NCI-H460 (cell line): ENCODE measurements around the gene RBM6. TPM values are rescaled to one million over a fixed set of nuclear protein-coding genes. Genes with fewer than 3 reads are reported as not detected.
"Not testable (repeated sequence)": the region's sequence is repeated elsewhere in the genome, so short reads cannot be mapped to it uniquely, and the experiment has no call there.

Experiments
- DNase-seq: peaks from one replicate; pipeline ENCODE4 v3.0.0-alpha.2; 2016; ENCODE audit warnings: low read depth; ENCODE audit errors: extremely low read depth
- total RNA-seq: library from RNA; depleted of rRNA; stranded (reverse); fragments of >200 nt; shearing (Covaris generic); gene quantifications from 2 replicates; pipeline ENCODE4 v1.2.3, GENCODE V29; 2014

RBM6 gene
- total RNA-seq, 1 experiment from 2014 or later: 33.8 TPM

DNA sequence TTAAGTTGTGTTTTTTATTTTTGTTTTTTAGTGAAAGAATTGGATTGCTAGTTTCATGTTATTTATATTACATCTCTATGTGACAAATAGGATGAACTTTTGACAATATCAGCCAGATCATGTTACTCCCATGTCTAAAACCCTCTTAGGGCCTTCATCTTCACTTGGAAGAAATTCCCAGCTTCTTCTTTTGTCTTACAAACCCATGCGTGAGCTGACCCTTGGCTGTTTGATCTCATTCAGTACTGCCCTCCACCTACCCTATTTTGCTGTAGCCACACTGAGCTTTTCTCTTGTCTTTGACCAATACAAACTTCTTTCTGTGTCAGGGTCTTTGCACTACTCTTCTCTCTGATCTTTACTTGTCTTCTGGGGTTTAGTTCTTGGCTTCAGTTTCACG, 37.0 kb downstream of the RBM6 start:
- no peak for DNase-seq

DNA sequence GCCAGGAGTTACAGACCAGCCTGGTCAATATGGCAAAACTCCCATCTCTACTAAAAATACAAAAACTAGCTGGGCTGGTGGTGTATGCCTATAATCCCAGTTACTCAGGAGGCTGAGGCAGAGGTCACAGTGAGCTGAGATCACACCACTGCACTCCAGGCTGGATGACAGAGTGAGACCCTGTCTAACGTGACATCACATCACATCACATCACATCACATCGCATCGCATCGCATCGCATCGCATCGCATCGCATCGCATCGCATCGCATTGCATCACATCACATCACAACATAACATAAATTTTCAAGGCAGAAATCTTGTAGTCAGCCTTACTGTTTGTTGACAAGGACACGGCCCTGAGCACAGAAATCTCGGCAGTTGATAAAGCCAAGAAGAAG, 44.4 kb downstream of the RBM6 start:
- no peak for DNase-seq

DNA sequence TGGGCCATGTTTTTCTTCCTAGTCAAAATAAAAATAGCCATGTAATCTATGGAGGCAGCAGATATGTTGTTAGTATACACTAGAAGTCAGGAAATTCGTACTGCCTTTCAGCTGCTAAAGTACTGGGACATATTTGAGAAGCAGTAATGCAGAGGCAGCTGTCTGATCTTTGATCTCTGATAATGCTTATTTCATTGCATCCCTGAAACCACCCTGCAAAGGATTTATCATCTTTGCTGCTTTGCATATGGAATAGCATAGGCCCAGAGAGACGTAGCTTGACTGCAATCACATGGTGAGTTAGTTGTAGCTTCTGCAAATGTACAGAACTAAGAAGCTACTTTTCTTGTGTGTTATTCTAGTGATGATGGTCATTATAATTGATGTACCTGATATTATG, 52.4 kb downstream of the RBM6 start:
- DNase-seq: no peak

DNA sequence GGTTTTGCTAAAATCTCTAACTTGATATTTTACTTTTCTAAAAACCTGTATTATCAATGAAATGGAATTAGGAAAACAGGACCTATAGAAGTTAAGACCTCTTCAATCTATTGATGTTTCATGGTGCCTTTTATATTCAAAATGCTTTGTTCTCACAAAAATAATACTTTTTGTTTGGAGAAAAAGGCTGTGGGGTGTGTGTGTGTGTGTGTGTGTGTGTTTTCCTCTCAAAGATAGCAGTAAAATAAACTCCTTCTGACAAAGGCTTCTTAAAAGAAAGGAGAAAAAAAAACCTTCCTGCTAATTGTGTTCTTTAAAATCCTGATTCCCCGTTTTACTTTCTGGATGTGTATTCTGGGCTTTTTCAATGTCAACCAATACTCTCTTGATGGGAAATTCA, 54.5 kb downstream of the RBM6 start:
- DNase-seq: no peak

DNA sequence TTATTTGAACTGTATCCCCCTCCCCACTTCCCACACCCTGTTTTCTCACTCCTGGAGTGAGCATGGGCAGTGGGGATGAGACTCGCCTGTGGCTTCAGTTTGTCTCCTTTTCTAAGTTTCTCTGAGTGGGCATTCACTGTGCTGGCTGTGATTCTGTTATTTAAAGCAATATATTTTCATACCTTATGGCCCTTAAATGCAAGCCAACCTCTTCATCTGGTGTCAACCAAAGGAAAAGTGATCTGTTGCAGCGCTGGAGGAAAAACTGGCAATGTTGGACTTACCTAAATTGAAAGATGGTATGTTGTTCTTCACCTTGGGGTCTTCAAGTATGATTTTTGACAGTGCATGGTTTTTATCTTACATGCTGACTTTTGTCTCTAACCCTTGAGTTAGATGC, 56.1 kb downstream of the RBM6 start:
- no peak for DNase-seq

DNA sequence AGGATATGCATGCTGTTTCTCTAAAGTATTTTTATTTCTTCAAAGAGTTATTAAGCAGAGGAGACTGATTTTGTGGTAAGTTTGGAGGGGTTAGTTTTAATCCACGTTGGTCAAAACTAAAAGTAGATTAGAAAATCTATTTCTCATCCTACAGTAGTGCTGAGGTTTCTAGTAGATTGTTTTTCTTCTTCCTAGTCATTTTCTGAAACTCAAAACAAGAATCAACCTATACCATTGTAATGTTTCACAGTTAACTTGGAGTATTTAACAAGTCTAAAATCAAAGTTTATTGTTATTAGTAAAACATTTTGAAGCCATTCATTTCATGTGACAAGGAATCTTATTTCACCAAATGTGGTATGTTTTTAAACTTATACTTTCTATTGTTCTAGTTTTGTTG, 57.9 kb downstream of the RBM6 start:
- DNase-seq: no peak

DNA sequence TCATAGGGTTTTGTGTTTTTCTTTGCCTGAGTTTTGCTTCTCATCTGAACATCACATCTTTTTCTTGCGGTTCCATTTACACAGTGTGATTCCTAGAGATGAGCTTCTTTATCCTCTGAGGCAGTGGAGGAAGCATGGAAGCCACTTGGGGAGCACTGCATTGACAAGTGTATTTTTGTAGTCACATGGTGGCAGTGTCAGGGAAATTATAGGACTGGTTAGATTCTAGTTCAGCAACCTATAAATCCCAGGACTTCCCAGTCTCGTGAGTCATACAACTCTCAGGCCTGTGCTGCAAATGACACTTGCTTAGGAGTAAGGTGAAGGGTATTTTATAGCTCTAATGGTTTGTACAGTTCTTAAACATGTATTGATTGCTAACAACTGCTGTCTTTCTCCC, 58.4 kb downstream of the RBM6 start:
- no peak for DNase-seq

DNA sequence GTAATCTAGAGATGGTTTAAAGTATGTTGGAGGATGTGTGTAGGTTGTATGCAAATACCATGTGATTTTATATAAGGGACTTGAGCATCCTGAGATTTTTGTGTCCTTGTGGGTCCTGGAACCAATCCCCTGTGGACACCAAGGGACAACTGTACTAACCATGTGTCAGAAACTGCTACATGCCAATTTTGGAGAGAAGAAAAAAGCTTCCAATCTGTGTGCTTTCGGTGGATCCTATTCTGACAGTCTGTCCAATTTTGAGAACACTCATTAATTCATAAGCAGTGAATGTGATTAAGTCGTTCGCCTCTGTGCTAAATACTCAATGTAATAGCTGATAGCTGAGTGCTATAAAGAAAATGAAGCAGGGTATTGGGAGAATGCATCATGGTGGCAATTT, 61.6 kb downstream of the RBM6 start:
- no peak for DNase-seq

DNA sequence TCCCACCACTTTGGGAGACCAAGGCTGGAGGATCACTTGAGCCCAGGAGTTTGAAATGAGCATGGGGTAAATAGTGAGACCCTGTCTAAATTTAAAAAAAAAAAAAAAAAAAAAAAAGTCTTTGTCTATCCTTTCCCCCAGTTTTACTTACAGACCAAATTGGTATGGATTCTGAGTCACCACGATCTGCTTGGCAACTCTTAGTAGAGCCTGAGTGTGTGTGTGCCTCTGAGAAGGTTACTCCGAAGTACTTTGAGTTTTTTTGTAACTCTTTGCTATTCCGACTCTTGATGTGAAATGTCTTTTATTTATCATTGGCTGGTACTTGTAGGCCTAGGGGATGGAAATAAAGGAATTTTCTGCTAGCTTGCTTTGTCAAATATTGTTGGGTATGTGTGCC, 63.3 kb downstream of the RBM6 start:
- DNase-seq: no peak

DNA sequence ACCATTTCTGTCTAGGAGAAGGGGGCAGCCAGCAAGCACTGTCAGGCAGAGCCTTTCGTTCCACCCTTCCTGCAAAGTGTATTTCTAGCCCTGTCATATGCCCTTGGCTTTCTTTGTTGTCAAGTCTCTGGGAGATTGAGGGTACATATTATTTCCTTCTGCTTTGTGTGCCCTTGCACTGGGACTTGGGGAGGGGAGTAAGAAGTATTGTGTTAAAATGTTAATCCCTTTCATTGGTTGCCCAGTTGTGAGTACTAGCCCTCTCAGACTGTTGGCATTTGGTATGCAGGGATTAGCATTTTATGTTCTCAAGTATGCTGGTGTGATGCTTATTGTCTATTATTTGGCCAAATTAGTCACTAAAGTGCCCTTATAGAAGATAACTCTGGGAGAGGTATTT, 63.9 kb downstream of the RBM6 start:
- no peak for DNase-seq

DNA sequence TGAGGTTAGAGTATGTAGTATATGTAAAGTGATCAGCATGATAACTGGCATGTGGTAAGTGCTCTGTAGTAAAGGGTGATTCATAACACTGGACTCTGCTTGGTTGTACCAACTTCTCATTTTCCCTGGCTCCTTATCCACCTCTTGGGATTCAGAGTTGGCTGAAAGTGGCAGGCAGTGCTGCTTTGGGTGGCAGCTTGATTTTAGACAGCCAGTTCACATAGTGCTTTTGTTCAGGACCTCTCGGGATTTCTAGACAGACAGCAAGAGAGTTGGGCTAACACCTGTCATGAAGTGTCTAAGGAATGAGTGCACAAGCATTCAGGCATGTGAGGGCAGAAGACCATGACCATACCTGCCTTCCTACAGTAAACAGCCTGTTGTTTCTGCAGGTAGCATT, 69.0 kb downstream of the RBM6 start:
- no peak for DNase-seq

DNA sequence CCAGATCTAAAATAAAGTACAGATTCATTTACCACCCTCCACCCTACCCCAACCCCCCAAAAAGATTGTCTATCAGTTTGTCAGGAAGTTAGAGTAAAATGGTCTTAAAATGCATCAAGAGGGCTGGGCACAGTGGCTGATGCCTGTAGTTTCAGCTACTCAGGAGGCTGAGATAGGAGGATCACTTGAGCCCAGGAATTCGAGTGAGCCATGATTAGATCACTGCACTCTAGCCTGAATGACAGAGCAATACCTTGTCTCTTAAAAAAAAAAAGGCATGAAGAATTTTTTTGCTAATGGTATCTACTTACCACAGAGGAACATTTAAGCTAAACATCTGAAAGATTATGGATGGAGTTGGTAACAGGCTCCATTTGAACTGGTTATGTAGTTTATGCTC, 71.0 kb downstream of the RBM6 start:
- no peak for DNase-seq

DNA sequence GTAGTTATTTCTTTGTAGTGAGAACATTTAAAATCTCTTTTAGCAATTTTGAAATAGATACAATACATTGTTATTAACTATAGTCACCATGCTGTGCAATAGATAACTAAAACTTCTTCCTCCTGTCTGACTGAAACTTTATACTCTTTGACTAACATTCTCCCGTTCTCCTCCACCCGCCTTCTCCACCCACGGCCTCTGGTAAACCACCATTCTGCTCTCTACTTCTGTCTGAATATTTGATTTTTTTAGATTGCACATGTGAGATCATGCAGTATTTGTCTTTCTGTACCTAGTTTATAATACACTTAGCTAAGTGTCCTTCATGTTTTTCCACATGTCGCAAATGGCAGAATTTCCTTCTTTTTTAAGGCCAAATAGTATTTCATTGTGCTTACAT, 76.0 kb downstream of the RBM6 start:
- DNase-seq: no peak

DNA sequence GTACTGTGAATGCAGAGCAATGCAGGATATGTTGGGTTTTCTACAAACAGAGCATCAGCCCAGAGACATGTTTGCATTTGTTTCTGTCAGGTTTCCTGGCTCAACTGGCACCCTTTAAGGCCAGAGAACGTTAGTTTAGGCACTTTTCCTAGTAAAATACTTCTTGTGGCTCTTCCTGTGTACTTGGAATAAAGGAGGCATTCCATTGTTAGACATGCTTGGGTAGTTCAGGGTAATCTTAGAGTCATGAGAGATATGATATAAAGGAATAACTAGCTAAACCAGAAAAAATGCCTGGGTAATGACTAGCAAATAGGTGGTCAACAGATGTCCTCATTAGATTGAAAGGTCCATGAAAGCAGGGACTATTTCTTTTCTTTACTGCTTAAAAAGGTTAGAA, 88.4 kb downstream of the RBM6 start:
- DNase-seq: no peak

DNA sequence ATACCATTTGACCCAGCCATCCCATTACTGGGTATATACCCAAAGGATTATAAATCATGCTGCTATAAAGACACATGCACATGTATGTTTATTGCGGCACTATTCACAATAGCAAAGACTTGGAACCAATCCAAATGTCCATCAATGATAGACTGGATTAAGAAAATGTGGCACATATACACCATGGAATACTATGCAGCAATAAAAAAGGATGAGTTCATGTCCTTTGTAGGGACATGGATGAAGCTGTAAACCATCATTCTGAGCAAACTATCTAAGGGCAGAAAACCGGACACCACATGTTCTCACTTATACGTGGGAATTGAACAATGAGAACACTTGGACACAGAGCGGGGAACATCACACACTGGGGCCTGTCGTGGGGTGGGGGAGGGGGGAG, 91.3 kb downstream of the RBM6 start:
- not testable (repeated sequence) for DNase-seq

DNA sequence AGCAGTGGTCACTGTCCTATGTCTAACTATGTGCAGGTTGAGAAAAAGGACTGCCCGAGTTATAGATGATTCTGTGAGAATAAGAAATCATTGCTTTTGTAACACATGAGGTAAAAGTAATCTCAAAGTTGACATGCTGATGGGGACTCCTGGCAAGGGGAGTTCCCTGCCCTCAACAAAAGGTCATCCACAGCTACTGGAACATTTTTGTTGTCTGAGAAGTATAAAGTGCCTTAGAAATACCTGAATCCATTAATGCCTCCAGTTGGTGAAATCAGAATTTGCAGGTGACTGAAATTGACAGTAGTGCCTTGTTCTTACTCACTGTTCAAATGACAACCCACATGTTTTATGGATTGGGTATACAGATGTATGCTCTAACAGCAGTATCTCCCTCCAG, 105.0 kb downstream of the RBM6 start:
- DNase-seq: no peak

DNA sequence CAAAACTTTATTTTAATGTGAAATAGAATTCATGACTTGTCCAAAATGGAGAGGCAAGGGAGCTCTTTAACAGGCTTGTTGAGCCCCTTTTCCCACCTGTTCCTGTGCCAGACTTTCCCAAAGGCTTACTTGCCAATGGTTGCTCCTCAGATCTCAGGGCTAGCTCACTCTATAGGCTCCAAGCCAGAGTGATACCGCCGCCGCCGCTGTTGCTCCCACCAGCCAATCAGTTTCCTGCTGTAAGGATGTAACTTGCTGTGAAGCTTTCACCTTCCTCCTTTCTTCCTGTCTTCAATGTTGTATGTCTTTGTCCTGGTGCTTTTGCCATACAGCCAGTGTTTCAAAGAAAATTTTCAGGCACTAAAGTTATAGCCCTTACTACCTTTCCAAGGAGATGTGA, 107.5 kb downstream of the RBM6 start:
- no peak for DNase-seq

DNA sequence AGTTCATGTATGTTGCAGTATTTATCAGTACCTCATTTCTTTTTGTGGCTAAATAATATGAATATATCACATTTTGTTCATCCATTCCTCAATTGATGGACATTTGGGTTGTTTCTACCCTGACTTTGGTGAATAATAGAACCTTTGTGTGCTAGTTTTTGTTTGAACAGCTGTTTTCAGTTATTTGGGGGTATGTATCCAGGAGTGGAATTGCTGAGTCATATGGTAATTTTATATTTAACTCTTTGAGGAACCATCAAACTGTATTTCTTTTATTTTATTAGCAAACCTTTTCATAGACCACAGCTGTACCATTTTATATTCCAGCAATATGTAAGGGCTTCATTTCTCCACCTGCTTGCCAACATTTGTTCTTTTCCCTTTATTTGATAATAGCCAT, 110.4 kb downstream of the RBM6 start:
- DNase-seq: no peak

DNA sequence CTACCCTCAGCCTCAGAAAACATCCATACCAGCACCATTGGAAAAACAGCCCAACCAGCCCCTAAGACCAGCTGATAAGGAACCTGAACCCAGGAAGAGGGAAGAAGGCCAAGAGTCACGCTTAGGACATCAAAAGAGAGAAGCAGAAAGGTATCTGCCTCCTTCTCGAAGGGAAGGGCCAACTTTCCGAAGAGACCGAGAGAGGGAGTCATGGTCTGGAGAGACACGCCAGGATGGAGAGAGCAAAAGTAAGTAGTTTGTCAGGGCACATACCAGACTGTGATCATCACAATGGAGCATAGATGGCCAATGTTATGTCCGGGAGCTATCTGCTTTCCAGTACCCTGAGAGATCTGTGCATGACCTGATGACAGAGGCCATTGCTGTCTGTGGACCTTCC, 117.8 kb downstream of the RBM6 start:
- no peak for DNase-seq

DNA sequence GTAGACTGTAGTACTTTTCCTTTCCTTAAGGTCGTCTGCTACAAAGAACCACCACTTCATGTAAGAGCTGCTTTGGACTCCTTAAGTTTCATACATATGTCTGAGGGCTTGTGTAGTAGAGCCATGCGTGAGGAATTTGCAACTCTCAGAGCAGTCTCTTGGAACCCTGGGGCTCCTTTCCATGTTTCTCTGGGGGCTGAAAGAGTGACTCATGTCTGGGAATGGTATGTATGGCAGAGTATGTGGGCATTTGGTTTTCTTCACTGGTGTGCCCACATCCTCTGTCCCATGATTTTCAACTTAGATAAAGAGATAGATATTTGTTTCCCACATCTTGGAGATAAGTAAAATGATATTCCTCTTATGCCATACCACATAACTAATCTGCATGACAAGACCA, 128.2 kb downstream of the RBM6 start:
- no peak for DNase-seq

DNA sequence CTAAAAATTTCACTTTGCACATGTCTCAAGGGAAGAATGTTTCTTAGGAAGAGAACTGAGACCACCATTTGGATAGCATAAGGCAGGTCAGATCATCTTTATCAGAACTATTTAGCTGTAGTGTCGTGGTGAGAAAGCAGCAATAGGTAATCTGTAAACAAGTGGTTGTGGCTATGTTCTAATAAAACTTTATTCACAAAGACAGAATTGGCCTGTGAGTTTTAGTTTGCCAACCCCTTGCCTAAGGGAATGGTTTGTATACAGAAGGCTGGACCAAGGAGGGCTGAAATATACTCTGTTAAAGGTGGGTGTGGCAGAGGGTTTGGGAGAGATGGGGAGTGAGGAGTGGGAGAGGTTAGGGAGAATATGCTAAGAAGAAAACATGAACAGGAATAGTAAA, 138.1 kb downstream of the RBM6 start:
- no peak for DNase-seq

DNA sequence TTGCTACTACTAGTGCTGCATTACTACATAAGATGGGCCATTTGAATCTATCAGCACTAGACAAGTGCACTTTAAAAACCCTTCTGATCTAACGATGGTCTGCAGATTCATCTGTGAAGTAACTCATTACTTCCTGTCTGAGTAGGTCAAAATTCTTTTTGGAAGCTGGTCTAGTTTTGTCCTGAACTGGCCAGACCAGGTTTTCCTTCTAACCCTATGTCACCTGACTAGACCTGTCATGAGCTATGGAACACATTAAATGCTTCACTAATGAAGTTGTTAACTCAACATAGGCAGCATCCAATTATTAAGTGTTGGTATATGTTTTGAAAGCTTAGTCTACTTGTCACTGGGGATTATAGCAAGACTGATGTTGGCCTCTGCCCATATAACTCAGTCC, 138.7 kb downstream of the RBM6 start:
- DNase-seq: no peak

DNA sequence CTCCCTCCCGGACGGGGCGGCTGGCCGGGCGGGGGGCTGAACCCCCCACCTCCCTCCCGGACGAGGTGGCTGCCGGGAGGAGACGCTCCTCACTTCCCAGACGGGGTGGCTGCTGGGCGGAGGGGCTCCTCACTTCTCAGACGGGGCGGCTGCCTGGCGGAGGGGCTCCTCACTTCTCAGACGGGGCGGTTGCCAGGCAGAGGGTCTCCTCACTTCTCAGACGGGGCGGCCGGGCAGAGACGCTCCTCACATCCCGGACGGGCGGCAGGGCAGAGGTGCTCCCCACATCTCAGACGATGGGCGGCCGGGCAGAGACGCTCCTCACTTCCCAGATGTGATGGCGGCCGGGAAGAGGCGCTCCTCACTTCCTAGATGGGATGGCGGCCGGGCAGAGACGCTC, 145.0 kb downstream of the RBM6 start:
- DNase-seq: not testable (repeated sequence)
